Stimulated activated CD4-positive, alpha-beta T cell treated with anti-CD3 and anti-CD28 coated beads, Interleukin-12 subunit alpha, Interleukin-12 subunit beta, amount 100 ng/mL, for 24 hours (primary cell): ENCODE measurements around the gene ALOX5AP.

ENCODE experiments used
- DNase-seq, 2 experiments: peaks; one replicate each; pipeline ENCODE4 v3.0.0-alpha.2; 2020; ENCODE audit warnings: low read depth in 2 of 2

The ALOX5AP gene

GRCh38 chr13:30759748-30760147, 24.4 kb downstream of the ALOX5AP start:
- no peak for DNase-seq

- no peak for DNase-seq
Observed at GRCh38 chr13:30762643-30763042, 27.3 kb downstream of the ALOX5AP start.

GRCh38 chr13:30763786-30764413, 28.6 kb downstream of the ALOX5AP start:
- no peak for DNase-seq

GRCh38 chr13:30766231-30766630, 30.9 kb downstream of the ALOX5AP start:
- DNase-seq, result no peak

- no peak for DNase-seq
Observed at GRCh38 chr13:30770929-30771328, 35.6 kb downstream of the ALOX5AP start.

GRCh38 chr13:30773561-30773960, 38.2 kb downstream of the ALOX5AP start:
- DNase-seq, result no peak

GRCh38 chr13:30774214-30774730, 38.9 kb downstream of the ALOX5AP start:
- no peak for DNase-seq

- no peak for DNase-seq
Observed at GRCh38 chr13:30776661-30777060, 41.3 kb downstream of the ALOX5AP start.

- no peak for DNase-seq
Observed at GRCh38 chr13:30779016-30779415, 43.7 kb downstream of the ALOX5AP start.

GRCh38 chr13:30779608-30780007, 44.3 kb downstream of the ALOX5AP start:
- no peak for DNase-seq

- no peak for DNase-seq
Observed at GRCh38 chr13:30780338-30780981, 45.1 kb downstream of the ALOX5AP start.

GRCh38 chr13:30785191-30785850, 50.0 kb downstream of the ALOX5AP start:
- no peak for DNase-seq

- DNase-seq, result no peak
Observed at GRCh38 chr13:30786648-30787047, 51.3 kb downstream of the ALOX5AP start.

- no peak for DNase-seq
Observed at GRCh38 chr13:30787738-30788525, 52.6 kb downstream of the ALOX5AP start.

GRCh38 chr13:30789166-30789862, 54.0 kb downstream of the ALOX5AP start:
- DNase-seq, result no peak

- DNase-seq, result no peak
Observed at GRCh38 chr13:30790592-30790991, 55.2 kb downstream of the ALOX5AP start.

GRCh38 chr13:30791354-30792001, 56.1 kb downstream of the ALOX5AP start:
- DNase-seq, result no peak

GRCh38 chr13:30792285-30793000, 57.1 kb downstream of the ALOX5AP start:
- DNase-seq, result no peak

- DNase-seq, result no peak
Observed at GRCh38 chr13:30796132-30796572, 60.8 kb downstream of the ALOX5AP start.
